ENCODE results near the gene MLLT6. TPM values are rescaled to one million over a fixed set of nuclear protein-coding genes. Genes with fewer than 3 reads are reported as not detected.

MLLT6 gene
- total and polyA plus RNA-seq, 2 of the 13 experiments (the other 11 are each of a cell fraction or from before 2014, with no cell fraction given), result 50.7 to 69.5 TPM

DNA sequence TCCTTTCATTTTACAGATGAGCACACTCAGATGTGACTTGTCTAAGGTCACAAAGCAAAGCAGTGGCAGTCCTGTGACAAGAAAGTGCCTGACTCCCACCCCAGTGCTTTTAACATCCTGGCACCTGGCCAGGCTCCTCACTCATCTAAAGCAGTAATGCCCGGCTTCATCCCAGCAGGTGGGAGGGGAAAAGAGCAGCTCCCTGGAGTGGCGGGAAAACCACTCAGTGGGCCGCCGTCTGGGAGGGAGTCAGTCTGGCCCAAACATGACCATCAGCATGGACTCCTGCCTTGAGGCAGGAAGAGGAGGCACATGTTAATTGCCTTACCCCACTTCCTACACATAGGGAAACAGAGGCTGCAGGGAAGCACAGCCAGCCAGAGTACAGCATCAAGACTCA lies 40.5 kb downstream of the MLLT6 start (continued):
- TF ChIP-seq, protein P1, sequence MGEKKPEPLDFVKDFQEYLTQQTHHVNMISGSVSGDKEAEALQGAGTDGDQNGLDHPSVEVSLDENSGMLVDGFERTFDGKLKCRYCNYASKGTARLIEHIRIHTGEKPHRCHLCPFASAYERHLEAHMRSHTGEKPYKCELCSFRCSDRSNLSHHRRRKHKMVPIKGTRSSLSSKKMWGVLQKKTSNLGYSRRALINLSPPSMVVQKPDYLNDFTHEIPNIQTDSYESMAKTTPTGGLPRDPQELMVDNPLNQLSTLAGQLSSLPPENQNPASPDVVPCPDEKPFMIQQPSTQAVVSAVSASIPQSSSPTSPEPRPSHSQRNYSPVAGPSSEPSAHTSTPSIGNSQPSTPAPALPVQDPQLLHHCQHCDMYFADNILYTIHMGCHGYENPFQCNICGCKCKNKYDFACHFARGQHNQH (CRISPR knock-in tag; IDR thresholded peaks at IDR 0.05), result no peak

DNA sequence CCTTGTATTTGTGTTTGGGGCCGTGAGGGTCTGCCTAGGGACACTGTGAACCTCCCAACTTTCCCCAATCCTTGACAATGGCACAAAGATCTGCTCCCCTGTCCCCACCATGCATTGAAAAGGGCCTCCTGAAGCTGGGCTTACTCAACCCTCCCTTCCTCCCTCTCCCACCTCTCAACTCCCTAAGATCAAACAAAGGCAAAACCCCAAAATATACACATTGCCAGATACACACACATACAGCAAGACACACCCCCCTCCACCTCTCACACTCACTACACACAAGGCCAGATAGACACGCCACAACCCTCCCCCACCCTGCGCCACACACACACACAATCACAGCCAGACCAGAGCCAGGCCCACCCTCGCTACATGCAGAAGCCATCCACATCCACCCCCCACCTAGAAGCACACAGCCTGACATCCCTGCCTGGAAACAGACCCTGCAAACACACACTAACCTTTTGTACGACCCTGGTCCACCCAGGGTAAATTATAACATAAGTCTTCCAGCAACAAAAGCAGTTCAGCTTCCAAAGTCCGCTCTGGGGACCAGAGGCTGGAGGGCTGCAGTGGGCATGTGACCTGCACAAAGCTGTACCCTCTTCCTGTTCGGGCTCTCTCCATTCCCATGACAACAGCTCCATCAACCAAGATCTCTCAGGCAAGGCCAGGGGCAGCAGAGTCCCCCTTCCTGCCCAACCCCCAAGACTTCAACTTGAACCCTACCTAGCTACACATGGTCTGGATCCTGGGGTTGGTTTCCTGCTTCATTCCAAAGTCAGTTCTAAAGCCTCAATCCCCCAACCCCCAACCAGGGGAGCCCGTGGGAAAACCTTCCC lies 41.2 kb downstream of the MLLT6 start:
- POLR2A ChIA-PET, result interaction anchor here (0.5 to 3.8 kb wide), 19 partner anchors 9 to 132 kb away, joined by 3 to 39 read pairs (median 4); partner anchors contain the start of genes CISD3, LASP1, MLLT6 and RPL23
- CTCF ChIA-PET (ENCODE audit: low intra/inter-chr PET ratio, low total read pairs), result interaction anchor here (2.5 kb wide), 1 partner anchor 12 kb away, joined by 6 read pairs; no protein-coding TSS in a partner anchor
- H3K4me2 ChIP-seq (ENCODE audit: low read depth, low read length), result peak overlapping the region; percentile 92
- no peaks in the 10 kb centered on the region for H3K27me3 ChIP-seq (ENCODE audit: control insufficient read depth in 1 of 2, insufficient read depth in 2 of 2, low read length in 2 of 2)
- FAIRE-seq (no peak), DNase-seq (ENCODE audit: low spot score) (peak; percentile 98), ATAC-seq (peak; percentile 65)
- H3K79me2 ChIP-seq (ENCODE audit: insufficient read depth, low read length), result peaks cover 58% of the 10 kb centered on the region
- H3K9me3 ChIP-seq (ENCODE audit: low read length), result no peaks in the 10 kb centered on the region
- in situ Hi-C loops (cut with HindIII; ENCODE audit: extremely low pct_ligation_motif_present, low pct_unique_long_range_greater_than_20kb) (no loop called here), intact Hi-C loops (cut with micrococcal nuclease; ENCODE audit: unreplicated experiment) (no loop called here)
- H3K27ac ChIP-seq (ENCODE audit: extremely low read length, insufficient read depth, low read length), result peak overlapping the region; percentile 84
- H4K20me1 ChIP-seq (ENCODE audit: insufficient read depth, low read length), result peaks cover 23% of the 10 kb centered on the region
- H3K36me3 ChIP-seq (replicated peaks in 1 of 2; ENCODE audit: control insufficient read depth in 1 of 2, insufficient read depth in 2 of 2, low read length in 2 of 2), result peaks cover 2 to 14% of the 10 kb centered on the region in 2 experiments; a peak in 4 of 5 replicates
- H3K4me3 ChIP-seq (replicated peaks in 1 of 3; ENCODE audit: insufficient read depth in 1 of 3, low read depth in 2 of 3, low read length in 3 of 3), result peak overlapping the region; percentile 84 to 94 (median 93)
- H2AFZ ChIP-seq (ENCODE audit: low read length), result no peak overlapping the region
- H3K9ac ChIP-seq (ENCODE audit: insufficient read depth, low read depth, low read length), result peak overlapping the region; percentile 85
- TSS peak; percentile 59 for BruUV-seq (replicated peaks)
- whole genome bisulfite sequencing (ENCODE audit: low lambda C conversion rate), result 3% methylated on average over 8 of the region's 8 CpGs
- H3K4me1 ChIP-seq (ENCODE audit: insufficient read depth, low read length), result peaks cover 70% of the 10 kb centered on the region
- TF ChIP-seq, protein P2, sequence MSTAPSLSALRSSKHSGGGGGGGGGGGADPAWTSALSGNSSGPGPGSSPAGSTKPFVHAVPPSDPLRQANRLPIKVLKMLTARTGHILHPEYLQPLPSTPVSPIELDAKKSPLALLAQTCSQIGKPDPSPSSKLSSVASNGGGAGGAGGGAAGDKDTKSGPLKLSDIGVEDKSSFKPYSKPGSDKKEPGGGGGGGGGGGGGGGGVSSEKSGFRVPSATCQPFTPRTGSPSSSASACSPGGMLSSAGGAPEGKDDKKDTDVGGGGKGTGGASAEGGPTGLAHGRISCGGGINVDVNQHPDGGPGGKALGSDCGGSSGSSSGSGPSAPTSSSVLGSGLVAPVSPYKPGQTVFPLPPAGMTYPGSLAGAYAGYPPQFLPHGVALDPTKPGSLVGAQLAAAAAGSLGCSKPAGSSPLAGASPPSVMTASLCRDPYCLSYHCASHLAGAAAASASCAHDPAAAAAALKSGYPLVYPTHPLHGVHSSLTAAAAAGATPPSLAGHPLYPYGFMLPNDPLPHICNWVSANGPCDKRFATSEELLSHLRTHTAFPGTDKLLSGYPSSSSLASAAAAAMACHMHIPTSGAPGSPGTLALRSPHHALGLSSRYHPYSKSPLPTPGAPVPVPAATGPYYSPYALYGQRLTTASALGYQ (CRISPR knock-in tag; IDR thresholded peaks at IDR 0.05), result peak; percentile 29; the same call in 1 of the 2 replicates
- TF ChIP-seq, protein P3, sequence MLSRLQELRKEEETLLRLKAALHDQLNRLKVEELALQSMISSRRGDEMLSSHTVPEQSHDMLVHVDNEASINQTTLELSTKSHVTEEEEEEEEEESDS (CRISPR knock-in tag; IDR thresholded peaks at IDR 0.05; ENCODE audit: borderline replicate concordance), result no peak; the same call in 1 of the 2 replicates
- TF ChIP-seq ZBTB3 (CRISPR knock-in tag; IDR thresholded peaks at IDR 0.05; ENCODE audit: borderline replicate concordance, low read depth) (0 out of 2 replicates have a peak, but pooled peaks have one; percentile 38), SIX4 (CRISPR knock-in tag; IDR thresholded peaks at IDR 0.05) (0 out of 2 replicates have a peak, but pooled peaks have one; percentile 22), ZNF225 (CRISPR knock-in tag; IDR thresholded peaks at IDR 0.05) (no peak), ZNF432 (CRISPR knock-in tag; IDR thresholded peaks at IDR 0.05; ENCODE audit: borderline replicate concordance) (no peak), MTF2 (CRISPR knock-in tag; IDR thresholded peaks at IDR 0.05; ENCODE audit: borderline replicate concordance) (no peak), ZNF430 (CRISPR knock-in tag; IDR thresholded peaks at IDR 0.05) (peak; percentile 71), CENPX (CRISPR knock-in tag; IDR thresholded peaks at IDR 0.05) (no peak), ZNF616 (CRISPR knock-in tag; IDR thresholded peaks at IDR 0.05; ENCODE audit: low read depth) (no peak), ZNF644 (CRISPR knock-in tag; IDR thresholded peaks at IDR 0.05; ENCODE audit: low read depth) (peak; percentile 46; the same call in 1 of the 2 replicates), ZNF652 (CRISPR knock-in tag; IDR thresholded peaks at IDR 0.05; ENCODE audit: borderline replicate concordance, low read depth) (peak; percentile 19; the same call in 1 of the 2 replicates), IKZF4 (CRISPR knock-in tag; IDR thresholded peaks at IDR 0.05; ENCODE audit: borderline replicate concordance, low read depth, not compliant biosample characterization) (no peak)
- TF ChIP-seq, protein P4, sequence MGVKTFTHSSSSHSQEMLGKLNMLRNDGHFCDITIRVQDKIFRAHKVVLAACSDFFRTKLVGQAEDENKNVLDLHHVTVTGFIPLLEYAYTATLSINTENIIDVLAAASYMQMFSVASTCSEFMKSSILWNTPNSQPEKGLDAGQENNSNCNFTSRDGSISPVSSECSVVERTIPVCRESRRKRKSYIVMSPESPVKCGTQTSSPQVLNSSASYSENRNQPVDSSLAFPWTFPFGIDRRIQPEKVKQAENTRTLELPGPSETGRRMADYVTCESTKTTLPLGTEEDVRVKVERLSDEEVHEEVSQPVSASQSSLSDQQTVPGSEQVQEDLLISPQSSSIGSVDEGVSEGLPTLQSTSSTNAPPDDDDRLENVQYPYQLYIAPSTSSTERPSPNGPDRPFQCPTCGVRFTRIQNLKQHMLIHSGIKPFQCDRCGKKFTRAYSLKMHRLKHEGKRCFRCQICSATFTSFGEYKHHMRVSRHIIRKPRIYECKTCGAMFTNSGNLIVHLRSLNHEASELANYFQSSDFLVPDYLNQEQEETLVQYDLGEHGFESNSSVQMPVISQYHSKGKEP (CRISPR knock-in tag; IDR thresholded peaks at IDR 0.05), result no peak
- TF ChIP-seq, protein P5, sequence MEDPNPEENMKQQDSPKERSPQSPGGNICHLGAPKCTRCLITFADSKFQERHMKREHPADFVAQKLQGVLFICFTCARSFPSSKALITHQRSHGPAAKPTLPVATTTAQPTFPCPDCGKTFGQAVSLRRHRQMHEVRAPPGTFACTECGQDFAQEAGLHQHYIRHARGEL (CRISPR knock-in tag; IDR thresholded peaks at IDR 0.05), result no peak

Data from HepG2 (cell line).